GM18907 (cell line): ENCODE measurements around the gene PEX19.

Source experiments
- ATAC-seq: cut with Tn5 transposase; IDR thresholded peaks from one replicate; pipeline ENCODE4 v1.9.1; 2021; ENCODE audit warnings: mild to moderate bottlenecking, moderate library complexity; ENCODE audit not compliant: unreplicated experiment

The PEX19 gene

GRCh38 chr1:160243767-160244166, 41.2 kb downstream of the PEX19 start:
- ATAC-seq, result no peak

GRCh38 chr1:160239582-160240299, 45.2 kb downstream of the PEX19 start:
- no peak for ATAC-seq

GRCh38 chr1:160238408-160238807, 46.5 kb downstream of the PEX19 start:
- ATAC-seq, result no peak

- ATAC-seq, result no peak
Measured at GRCh38 chr1:160237558-160237957, 47.4 kb downstream of the PEX19 start.

- ATAC-seq, result no peak
Measured at GRCh38 chr1:160236806-160237205, 48.1 kb downstream of the PEX19 start.

- no peak for ATAC-seq
Measured at GRCh38 chr1:160232911-160233310, 52.0 kb downstream of the PEX19 start.

GRCh38 chr1:160228431-160228830, 56.5 kb downstream of the PEX19 start:
- ATAC-seq, result no peak

GRCh38 chr1:160227561-160227960, 57.4 kb downstream of the PEX19 start:
- ATAC-seq, result no peak

GRCh38 chr1:160227034-160227433, 57.9 kb downstream of the PEX19 start:
- no peak for ATAC-seq
